GM15510 (cell line): ENCODE results near the gene NKAIN2.

Experiments
- POLR2A ChIP-seq: IDR thresholded peaks from 3 replicates; pipeline ENCODE4 v1.6.1; 2011; ENCODE audit warnings: borderline replicate concordance; ENCODE audit not compliant: insufficient read length; ENCODE audit errors: extremely low read depth

Gene NKAIN2

GRCh38 chr6:124371974-124372475 lies 568.4 kb downstream of the NKAIN2 start:
- no peak for TF ChIP-seq POLR2A

- TF ChIP-seq POLR2A = no peak
Measured at GRCh38 chr6:124373386-124373785, 569.7 kb downstream of the NKAIN2 start.

GRCh38 chr6:124389127-124389526 lies 585.5 kb downstream of the NKAIN2 start:
- no peak for TF ChIP-seq POLR2A

- TF ChIP-seq POLR2A = no peak
Measured at GRCh38 chr6:124393536-124393935, 589.9 kb downstream of the NKAIN2 start.

GRCh38 chr6:124396361-124396760 lies 592.7 kb downstream of the NKAIN2 start:
- no peak for TF ChIP-seq POLR2A

- TF ChIP-seq POLR2A = no peak
Measured at GRCh38 chr6:124400261-124400999, 596.8 kb downstream of the NKAIN2 start.

- TF ChIP-seq POLR2A = no peak
Measured at GRCh38 chr6:124420116-124420840, 616.6 kb downstream of the NKAIN2 start.

- TF ChIP-seq POLR2A = no peak
Measured at GRCh38 chr6:124423621-124424020, 620.0 kb downstream of the NKAIN2 start.

GRCh38 chr6:124430740-124431318 lies 627.2 kb downstream of the NKAIN2 start:
- no peak for TF ChIP-seq POLR2A

- TF ChIP-seq POLR2A = no peak
Measured at GRCh38 chr6:124432620-124433019, 629.0 kb downstream of the NKAIN2 start.

- no peak for TF ChIP-seq POLR2A
Measured at GRCh38 chr6:124433387-124434160, 629.9 kb downstream of the NKAIN2 start.

GRCh38 chr6:124434421-124434820 lies 630.8 kb downstream of the NKAIN2 start:
- TF ChIP-seq POLR2A = no peak

- TF ChIP-seq POLR2A = no peak
Measured at GRCh38 chr6:124436803-124437202, 633.1 kb downstream of the NKAIN2 start.

GRCh38 chr6:124438546-124439065 lies 634.9 kb downstream of the NKAIN2 start:
- no peak for TF ChIP-seq POLR2A

GRCh38 chr6:124441450-124441849 lies 637.8 kb downstream of the NKAIN2 start:
- TF ChIP-seq POLR2A = no peak

GRCh38 chr6:124443541-124443940 lies 639.9 kb downstream of the NKAIN2 start:
- TF ChIP-seq POLR2A = no peak

GRCh38 chr6:124445581-124445980 lies 641.9 kb downstream of the NKAIN2 start:
- no peak for TF ChIP-seq POLR2A
